ENCODE data around the gene THOP1. TPM values are rescaled to one million over a fixed set of nuclear protein-coding genes. Genes with fewer than 3 reads are reported as not detected.

THOP1 gene
- total and polyA plus RNA-seq, 7 donors: 23.2 to 97.0 (median 39.8) TPM

GRCh38 chr19:2799273-2800020 lies 14.1 kb downstream of the THOP1 start:
- H3K4me3 ChIP-seq: no peak overlapping the region
- intact Hi-C loops (cut with DNase I): no loop called here
- WGBS, 2 donors: 96% methylated on average over 41 of the region's 41 CpGs
- H3K4me1 ChIP-seq: no peaks in the 10 kb centered on the region
- no peaks in the 10 kb centered on the region for H3K27me3 ChIP-seq
- no peak for DNase-seq
- TF ChIP-seq POLR2AphosphoS5 (IDR thresholded peaks at IDR 0.05) (no peak), CTCF (IDR thresholded peaks at IDR 0.05) (no peak), EP300 (IDR thresholded peaks at IDR 0.05) (no peak), POLR2A (IDR thresholded peaks at IDR 0.05) (no peak)
- H3K9me3 ChIP-seq: no peaks in the 10 kb centered on the region
- peaks cover 0 to 74% (median 13%) of the 10 kb centered on the region in 4 donors for H3K36me3 ChIP-seq
- no peak overlapping the region for H3K27ac ChIP-seq

GRCh38 chr19:2800506-2800905 lies 15.2 kb downstream of the THOP1 start:
- Histone ChIP-seq H3K36me3 (peaks cover 0 to 70% (median 13%) of the 10 kb centered on the region in 4 donors), H3K27ac (no peak overlapping the region), H3K9me3 (no peaks in the 10 kb centered on the region), H3K4me3 (no peak overlapping the region), H3K4me1 (no peaks in the 10 kb centered on the region), H3K27me3 (no peaks in the 10 kb centered on the region)
- DNase-seq: no peak
- 96% methylated on average over 22 of the region's 22 CpGs for WGBS, 2 donors
- TF ChIP-seq CTCF (IDR thresholded peaks at IDR 0.05) (no peak), EP300 (IDR thresholded peaks at IDR 0.05) (no peak), POLR2A (IDR thresholded peaks at IDR 0.05) (no peak), POLR2AphosphoS5 (IDR thresholded peaks at IDR 0.05) (no peak)
- intact Hi-C loops (cut with DNase I): no loop called here

- no peak overlapping the region for H3K4me3 ChIP-seq
- no peak for DNase-seq
- 97% methylated on average over 17 of the region's 17 CpGs for WGBS, 2 donors
- no peaks in the 10 kb centered on the region for H3K9me3 ChIP-seq
- no peak overlapping the region for H3K27ac ChIP-seq
- no peaks in the 10 kb centered on the region for H3K4me1 ChIP-seq
- no peaks in the 10 kb centered on the region for H3K27me3 ChIP-seq
- intact Hi-C loops (cut with DNase I): no loop called here
- peaks cover 0 to 75% (median 16%) of the 10 kb centered on the region in 4 donors for H3K36me3 ChIP-seq
- TF ChIP-seq EP300 (IDR thresholded peaks at IDR 0.05) (no peak), POLR2A (IDR thresholded peaks at IDR 0.05) (no peak), POLR2AphosphoS5 (IDR thresholded peaks at IDR 0.05) (no peak), CTCF (IDR thresholded peaks at IDR 0.05) (no peak)
These were observed 17.5 kb downstream of the THOP1 start for GRCh38 chr19:2802826-2803225.

GRCh38 chr19:2803486-2804155 lies 18.3 kb downstream of the THOP1 start:
- Histone ChIP-seq H3K36me3 (peaks cover 0 to 75% (median 22%) of the 10 kb centered on the region in 4 donors), H3K4me3 (no peak overlapping the region), H3K9me3 (no peaks in the 10 kb centered on the region), H3K27ac (no peak overlapping the region), H3K27me3 (no peaks in the 10 kb centered on the region), H3K4me1 (no peaks in the 10 kb centered on the region)
- TF ChIP-seq POLR2A (IDR thresholded peaks at IDR 0.05) (no peak), POLR2AphosphoS5 (IDR thresholded peaks at IDR 0.05) (no peak), EP300 (IDR thresholded peaks at IDR 0.05) (no peak), CTCF (IDR thresholded peaks at IDR 0.05) (no peak)
- WGBS, 2 donors: 93 to 94% methylated on average over 29 of the region's 29 CpGs
- no peak for DNase-seq
- intact Hi-C loops (cut with DNase I): no loop called here
